ENCODE measurements around the gene TTC27. TPM values are rescaled to one million over a fixed set of nuclear protein-coding genes. Genes with fewer than 3 reads are reported as not detected.
"Not testable (repeated sequence)": the region's sequence is repeated elsewhere in the genome, so short reads cannot be mapped to it uniquely, and the experiment has no call there.

TTC27 gene
- total RNA-seq, 1 donor from 2014 or later = 118 TPM

DNA sequence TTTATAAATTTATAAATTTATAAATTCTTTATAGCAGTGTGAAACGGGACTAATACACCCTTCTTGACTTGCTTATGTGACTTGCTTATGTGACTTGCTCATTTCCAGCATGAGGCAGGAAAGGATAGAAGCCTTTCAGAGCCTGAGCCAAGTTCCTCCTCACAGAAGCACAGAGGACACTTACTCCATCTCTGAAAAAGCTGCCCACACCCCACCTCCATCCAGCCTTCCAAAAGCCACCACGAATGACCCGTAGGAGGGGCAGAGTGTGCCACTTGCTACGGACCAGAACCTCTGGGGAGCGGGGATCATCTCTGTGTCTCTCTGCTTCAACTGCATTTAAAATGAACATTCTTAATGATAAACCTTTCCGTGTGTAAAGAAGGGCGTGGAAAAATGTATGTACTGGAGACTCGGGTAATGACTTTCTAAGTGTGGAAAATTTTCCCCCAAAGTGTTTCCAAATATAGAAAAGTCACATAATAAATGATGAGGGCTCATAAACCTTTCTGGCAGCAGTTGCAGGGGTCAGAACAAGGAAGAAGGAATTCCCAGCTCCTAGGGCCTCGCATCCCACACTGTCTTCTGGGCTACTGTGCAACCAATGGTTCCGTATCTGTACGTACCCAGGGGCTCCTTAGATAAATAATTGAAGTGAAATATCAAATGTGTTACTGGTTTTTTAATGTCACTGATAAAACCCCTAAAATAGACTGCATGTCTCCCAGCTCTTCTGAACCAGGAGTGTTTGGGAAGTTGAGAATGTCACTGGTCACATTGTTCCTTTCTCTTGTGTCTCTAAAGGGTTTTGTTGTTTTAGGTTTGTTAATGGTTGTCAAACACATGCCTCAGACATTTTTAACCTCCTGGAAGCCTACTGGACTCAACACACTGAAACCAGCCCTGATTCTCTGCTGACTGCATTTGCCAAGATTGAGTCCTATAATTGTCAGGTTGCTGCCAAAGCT lies 214.4 kb downstream of the TTC27 start:
- intact Hi-C loops (cut with DNase I) = no loop called here
- Histone ChIP-seq H3K36me3 (no peaks in the 10 kb centered on the region), H3K9me3 (no peaks in the 10 kb centered on the region), H3K27ac (no peak overlapping the region), H3K4me3 (no peak overlapping the region), H3K4me1 (no peaks in the 10 kb centered on the region), H3K27me3 (no peaks in the 10 kb centered on the region)
- DNase-seq (ENCODE audit: low spot score in 2 of 2) = no peak
- TF ChIP-seq, protein P1, sequence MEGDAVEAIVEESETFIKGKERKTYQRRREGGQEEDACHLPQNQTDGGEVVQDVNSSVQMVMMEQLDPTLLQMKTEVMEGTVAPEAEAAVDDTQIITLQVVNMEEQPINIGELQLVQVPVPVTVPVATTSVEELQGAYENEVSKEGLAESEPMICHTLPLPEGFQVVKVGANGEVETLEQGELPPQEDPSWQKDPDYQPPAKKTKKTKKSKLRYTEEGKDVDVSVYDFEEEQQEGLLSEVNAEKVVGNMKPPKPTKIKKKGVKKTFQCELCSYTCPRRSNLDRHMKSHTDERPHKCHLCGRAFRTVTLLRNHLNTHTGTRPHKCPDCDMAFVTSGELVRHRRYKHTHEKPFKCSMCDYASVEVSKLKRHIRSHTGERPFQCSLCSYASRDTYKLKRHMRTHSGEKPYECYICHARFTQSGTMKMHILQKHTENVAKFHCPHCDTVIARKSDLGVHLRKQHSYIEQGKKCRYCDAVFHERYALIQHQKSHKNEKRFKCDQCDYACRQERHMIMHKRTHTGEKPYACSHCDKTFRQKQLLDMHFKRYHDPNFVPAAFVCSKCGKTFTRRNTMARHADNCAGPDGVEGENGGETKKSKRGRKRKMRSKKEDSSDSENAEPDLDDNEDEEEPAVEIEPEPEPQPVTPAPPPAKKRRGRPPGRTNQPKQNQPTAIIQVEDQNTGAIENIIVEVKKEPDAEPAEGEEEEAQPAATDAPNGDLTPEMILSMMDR (IDR thresholded peaks at IDR 0.05) = no peak

DNA sequence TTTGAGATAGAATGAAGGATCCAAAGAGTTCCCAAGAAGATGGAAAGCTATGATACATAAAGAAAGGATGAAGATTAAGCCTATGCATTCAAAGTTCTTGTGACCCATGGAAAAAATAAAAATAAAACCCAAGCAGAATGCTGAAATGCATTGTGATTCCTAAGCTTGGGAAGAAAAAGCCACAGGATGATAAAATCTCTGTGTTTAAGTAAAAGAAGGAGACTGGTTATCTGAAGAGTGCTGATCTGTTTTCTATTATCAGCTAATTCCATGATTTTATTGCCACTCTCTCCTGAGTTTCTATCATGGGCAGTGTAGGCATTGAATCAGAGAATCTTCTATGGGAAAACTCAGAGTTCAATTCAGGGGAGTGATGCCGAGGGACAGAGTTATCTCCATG lies 215.8 kb downstream of the TTC27 start:
- H3K4me1 ChIP-seq = no peaks in the 10 kb centered on the region
- no peaks in the 10 kb centered on the region for H3K9me3 ChIP-seq
- no peak overlapping the region for H3K4me3 ChIP-seq
- no peak for DNase-seq (ENCODE audit: low spot score in 2 of 2)
- no peaks in the 10 kb centered on the region for H3K27me3 ChIP-seq
- no peaks in the 10 kb centered on the region for H3K36me3 ChIP-seq
- TF ChIP-seq, protein P1 (IDR thresholded peaks at IDR 0.05) = no peak
- no peak overlapping the region for H3K27ac ChIP-seq
- intact Hi-C loops (cut with DNase I) = no loop called here

DNA sequence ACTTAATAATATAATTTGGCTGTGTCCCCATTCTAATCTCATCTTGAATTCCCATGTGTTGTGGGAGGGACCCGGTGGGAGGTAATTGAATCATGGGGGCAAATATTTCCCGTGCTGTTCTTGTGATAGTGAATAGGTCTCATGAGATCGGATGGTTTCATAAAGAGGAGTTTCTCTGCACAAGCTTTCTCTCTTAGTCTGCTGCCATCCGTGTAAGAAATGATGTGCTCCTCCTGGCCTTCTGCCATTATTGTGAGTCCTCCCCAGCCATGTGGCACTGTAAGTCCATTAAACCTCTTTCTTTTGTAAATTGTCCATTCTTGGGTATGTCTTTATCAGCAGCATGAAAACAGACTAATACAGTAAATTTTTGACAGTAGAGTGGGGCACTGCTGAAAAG lies 216.4 kb downstream of the TTC27 start:
- Histone ChIP-seq H3K9me3 (no peaks in the 10 kb centered on the region), H3K27me3 (no peaks in the 10 kb centered on the region), H3K4me3 (no peak overlapping the region), H3K36me3 (no peaks in the 10 kb centered on the region), H3K4me1 (no peaks in the 10 kb centered on the region), H3K27ac (no peak overlapping the region)
- TF ChIP-seq, protein P1 (IDR thresholded peaks at IDR 0.05) = no peak
- intact Hi-C loops (cut with DNase I) = no loop called here
- DNase-seq (ENCODE audit: low spot score in 2 of 2) = no peak

DNA sequence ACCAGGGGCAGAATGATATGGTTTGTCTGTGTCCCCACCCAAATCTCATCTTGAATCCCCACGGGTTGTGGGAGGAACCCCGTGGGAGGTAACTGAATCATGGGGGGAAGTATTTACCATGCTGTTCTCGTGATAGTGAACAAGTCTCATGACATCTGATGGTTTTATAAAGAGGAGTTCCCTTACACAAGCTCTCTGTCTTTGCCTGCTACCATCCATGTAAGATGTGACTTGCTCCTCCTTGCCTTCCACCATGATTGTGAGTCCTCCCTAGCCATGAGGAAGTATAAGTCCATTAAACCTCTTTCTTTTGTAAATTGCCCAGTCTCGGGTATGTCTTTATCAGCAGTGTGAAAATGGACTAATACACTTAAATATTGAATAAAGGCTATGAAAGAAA lies 218.4 kb downstream of the TTC27 start:
- H3K27me3 ChIP-seq; intact Hi-C loops (cut with DNase I); H3K27ac ChIP-seq; DNase-seq (ENCODE audit: low spot score in 2 of 2); H3K4me1 ChIP-seq; H3K4me3 ChIP-seq; H3K9me3 ChIP-seq; H3K36me3 ChIP-seq: not testable (repeated sequence)

DNA sequence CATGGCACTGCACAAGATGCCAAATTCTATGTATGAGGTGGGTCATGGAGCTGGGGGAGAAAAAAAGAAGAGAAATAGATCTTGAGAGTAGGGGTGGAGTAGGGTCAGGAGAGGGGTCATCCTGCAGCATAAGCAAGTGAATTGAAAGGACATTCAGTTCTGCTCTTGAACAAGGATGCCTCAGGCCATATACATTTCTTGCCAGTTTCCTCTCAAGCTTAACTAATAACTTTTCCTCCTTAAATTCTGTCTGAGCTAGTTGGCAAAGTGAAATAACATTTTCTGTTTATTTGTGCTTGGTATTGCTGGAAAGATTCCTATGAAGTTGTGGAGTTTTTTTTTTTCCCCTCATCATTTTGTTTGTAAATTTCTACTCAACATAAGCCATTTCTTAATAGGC lies 219.9 kb downstream of the TTC27 start:
- DNase-seq (ENCODE audit: low spot score in 2 of 2) = no peak
- intact Hi-C loops (cut with DNase I) = no loop called here
- Histone ChIP-seq H3K4me1 (no peaks in the 10 kb centered on the region), H3K36me3 (no peaks in the 10 kb centered on the region), H3K27ac (no peak overlapping the region), H3K4me3 (no peak overlapping the region), H3K9me3 (no peaks in the 10 kb centered on the region), H3K27me3 (no peaks in the 10 kb centered on the region)
- TF ChIP-seq, protein P1 (IDR thresholded peaks at IDR 0.05) = no peak

DNA sequence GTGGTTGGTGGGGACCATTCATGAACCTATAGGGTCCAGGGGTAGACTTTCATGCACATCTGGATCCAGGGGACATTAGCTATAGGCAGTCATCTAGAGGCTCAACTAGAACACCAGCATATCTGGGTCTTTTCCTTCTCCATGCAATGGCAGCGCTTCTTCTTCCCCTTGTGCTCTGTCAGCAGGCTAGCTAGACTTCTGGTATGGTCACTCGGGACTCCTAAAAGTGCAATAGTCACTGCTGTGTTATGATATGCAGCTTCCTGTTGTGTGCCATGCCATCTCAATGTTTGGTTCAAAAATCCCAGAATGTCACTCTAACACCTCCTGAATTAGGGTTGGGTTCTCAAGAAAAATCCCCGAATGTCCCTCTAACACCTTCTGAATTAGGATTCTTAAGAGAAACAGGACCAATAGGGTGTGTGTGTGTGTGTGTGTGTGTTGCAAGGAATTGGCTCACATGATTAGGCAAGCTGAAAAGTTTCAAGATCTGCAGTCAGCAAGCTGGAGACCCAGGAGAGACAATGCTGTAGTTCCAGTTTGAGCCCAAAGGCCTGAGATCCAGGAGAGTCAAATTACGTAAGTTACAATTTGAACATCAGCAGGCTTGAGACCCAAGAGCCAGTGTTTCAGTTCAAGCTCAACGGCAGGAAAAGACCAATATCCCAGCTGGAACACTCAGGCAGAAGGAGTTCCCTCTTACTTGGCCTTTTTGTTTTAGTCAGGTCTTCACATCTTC lies 221.8 kb downstream of the TTC27 start:
- Histone ChIP-seq H3K36me3 (no peaks in the 10 kb centered on the region), H3K4me3 (no peak overlapping the region), H3K27me3 (no peaks in the 10 kb centered on the region), H3K27ac (no peak overlapping the region), H3K9me3 (no peaks in the 10 kb centered on the region), H3K4me1 (no peaks in the 10 kb centered on the region)
- intact Hi-C loops (cut with DNase I) = no loop called here
- TF ChIP-seq, protein P1 (IDR thresholded peaks at IDR 0.05) = no peak
- DNase-seq (ENCODE audit: low spot score in 2 of 2) = no peak

Measured in ascending aorta (tissue), 2 donors.